DMS79 (cell line): ENCODE results near the gene STAT3.
"Not testable (repeated sequence)": the region's sequence is repeated elsewhere in the genome, so short reads cannot be mapped to it uniquely, and the experiment has no call there.

ENCODE experiments used
- DNase-seq: peaks from one replicate; lab custom pipeline; 2025; lab: John Stamatoyannopoulos, UW

Gene STAT3

GRCh38 chr17:42380935-42381334 lies 7.3 kb downstream of the STAT3 start:
- no peak for DNase-seq

GRCh38 chr17:42378959-42379594 lies 9.2 kb downstream of the STAT3 start:
- peak; percentile 15 for DNase-seq

DNA sequence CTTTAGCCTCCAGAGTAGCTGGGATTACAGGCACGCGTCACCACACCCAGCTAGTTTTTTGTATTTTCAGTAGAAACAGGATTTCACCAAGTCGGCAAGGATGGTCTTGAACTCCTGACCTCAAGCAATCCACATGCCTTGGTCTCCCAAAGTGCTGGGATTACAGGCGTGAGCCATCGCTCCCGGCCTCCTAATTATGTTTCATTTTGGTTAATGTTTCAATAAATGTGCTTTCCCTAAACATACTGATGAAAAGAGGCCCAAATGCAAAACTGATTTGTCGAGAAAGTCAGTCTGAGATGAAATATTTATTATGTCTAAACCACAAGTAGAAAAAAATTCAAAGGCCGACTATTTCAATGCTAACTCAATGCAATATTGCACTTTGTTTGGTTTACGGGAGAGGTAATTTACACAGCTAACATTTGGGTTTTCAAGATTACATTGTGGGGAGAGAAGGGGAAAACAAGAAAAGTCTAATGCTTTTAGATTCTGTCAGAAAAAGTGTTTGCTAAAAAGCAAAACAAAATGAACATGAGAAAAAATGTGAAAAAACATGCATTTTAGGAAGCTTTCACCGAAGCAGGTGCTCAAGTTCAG lies 9.8 kb downstream of the STAT3 start:
- DNase-seq = no peak

- no peak for DNase-seq
Observed at GRCh38 chr17:42373896-42374295, 14.3 kb downstream of the STAT3 start.

DNA sequence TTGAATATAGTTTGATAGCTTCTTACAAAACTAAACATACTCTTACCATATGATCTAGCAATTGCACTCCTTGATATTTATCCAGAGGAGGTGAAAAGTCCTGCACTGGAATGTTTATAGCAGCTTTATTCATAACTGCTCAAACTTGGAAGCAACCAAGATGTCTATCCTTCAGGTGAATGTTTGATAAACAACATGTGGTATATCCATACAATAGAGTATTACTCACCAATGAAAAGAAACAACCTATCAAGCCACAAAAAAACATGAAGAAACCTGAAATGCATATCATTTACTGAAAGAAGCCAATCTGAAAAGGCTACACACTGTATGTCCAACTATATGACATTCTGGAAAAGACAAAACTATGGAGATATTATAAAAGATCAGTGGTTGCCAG lies 16.1 kb downstream of the STAT3 start:
- no peak for DNase-seq

DNA sequence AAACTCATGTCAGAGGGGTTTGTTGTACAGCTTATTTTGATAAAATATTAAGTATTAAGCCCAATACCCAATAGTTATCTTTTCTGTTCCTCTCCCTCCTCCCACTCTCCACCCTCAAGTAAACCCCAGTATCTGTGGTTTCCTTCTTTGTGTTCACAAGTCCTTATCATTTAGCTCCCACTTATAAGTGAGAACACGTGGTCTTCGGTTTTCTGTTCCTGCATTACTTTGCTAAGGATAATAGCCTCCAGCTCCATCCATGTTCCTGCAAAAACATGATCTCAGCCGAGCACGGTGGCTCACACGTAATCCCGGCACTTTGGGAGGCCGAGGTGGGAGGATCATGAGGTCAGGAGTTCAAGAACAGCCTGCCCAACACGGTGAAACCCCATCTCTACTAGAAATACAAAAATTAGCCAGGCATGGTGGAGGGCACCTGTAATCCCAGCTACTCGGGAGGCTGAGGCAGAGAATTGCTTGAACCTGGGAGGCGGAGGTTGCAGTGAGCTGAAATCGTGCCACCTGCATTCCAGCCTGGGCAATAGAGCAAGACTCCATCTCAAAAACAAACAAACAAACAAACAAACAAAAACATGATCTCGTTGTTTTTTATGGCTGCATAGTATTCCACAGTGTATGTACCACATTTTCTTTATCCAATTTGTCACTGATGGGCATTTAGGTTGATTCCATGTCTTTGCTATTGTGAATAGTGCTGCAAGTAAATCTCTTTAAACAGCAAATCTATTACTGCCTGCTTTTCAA lies 19.3 kb downstream of the STAT3 start:
- DNase-seq = not testable (repeated sequence)

GRCh38 chr17:42368310-42368709 lies 19.9 kb downstream of the STAT3 start:
- not testable (repeated sequence) for DNase-seq

GRCh38 chr17:42366176-42367023 lies 21.8 kb downstream of the STAT3 start:
- DNase-seq = not testable (repeated sequence)

DNA sequence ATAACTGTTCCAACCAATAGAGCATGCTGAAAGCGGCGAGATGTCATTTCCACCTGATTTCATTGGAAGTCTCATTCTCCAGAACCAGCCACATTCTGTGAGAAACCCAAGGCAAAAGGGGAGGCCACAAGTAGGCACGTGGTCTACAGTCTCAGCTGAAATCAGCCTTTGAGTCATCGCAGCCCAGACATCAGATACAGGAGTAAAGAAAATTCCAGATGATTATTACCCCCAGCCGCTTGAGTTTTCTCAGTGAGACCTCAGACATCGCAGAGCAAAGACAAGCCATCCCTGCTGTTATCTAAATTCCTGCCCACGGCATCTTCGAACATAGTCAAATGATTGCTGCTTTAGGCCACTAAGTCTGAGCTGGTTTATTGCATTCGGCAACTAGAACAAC lies 23.1 kb downstream of the STAT3 start:
- no peak for DNase-seq

DNA sequence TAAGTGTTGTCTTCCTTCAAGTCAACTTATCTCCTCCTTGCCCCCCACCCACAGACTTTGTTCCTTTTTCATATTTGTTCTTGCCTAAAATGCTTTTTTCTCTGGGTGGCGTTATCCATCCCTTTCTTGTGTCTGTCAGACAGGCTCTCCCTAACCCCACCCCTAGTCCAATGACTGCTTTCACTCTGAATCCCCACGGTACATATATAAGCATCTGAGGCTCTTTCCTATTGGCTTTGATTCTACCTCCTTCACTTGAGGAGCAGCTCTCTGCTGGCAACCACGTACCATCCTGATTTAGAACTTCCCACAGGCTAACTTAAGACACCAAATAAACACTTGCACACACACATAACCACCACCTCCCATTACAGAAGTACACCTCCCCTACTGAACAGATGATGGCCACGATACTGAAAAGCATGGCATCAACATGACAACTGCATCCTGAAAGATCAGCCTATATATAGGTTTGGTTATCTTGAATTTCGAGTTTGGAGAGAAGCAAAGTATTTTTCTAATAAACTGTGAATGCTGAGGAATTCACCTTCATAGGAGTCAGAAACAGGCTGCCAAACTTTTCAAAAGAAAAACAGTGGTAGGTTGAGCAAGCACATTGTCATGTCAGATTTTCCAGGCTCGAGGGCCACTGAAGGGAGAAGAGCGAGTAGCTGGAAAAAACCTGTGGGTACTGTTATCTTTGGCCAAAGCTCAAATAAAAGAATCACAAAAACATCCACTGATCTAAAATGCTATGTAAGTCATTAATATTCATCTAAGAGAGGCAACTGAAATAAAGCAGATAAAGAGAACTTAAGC lies 24.3 kb downstream of the STAT3 start:
- DNase-seq = no peak

- no peak for DNase-seq
Observed at GRCh38 chr17:42363231-42363630, 25.0 kb downstream of the STAT3 start.

DNA sequence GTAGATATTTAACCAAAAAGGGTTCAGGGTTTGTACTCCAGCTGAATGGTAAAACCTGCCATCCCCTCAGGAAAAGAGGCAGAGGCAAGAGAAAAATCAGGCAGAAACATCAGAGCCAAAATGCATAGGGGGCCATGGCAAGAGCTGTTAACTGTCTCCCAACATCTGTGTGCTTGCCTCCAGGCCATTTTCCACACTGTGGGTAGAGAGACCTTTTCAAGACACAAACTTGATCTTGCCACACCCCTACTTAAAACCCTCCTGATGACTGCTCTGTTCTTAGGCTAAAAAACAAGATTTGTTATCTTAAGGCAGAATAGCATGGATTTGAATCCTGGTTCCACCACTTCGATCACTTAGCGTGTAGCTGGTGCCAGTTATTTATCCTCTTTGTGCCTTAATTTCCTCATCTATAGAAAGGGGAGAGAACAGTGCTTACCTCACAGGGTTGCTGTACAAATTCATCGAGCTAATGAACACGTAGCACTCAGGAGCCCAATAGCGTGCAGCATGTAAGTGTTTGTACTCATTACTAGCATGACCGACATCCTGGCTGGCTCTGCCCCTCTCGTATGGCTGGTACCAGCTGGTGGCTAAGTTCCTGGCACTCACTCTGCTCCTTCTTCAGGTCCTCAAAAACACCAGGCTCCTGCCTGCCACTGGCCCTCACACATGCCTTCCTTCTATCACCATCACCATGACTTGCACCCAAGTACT lies 25.8 kb downstream of the STAT3 start:
- peak; percentile 93 for DNase-seq

DNA sequence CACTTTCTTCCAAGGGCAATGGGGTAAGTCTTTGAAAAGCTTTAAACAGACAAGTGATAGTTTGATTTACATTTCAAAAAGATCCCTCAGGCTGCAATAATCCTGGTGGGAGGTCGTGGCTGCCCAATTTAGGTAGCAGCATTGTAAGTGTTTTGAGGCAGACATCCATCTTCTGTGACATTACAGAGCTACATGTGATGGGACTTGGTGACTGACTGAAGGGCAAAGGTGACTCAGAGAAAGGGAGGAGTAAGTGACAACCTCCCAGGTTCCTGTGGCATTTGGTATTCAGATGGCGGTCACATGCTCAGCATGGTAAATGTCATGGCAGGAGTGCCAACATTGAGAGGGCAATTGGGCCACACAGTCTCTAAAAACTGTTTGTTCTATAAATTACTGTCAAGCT lies 26.5 kb downstream of the STAT3 start:
- peak; percentile 49 for DNase-seq

DNA sequence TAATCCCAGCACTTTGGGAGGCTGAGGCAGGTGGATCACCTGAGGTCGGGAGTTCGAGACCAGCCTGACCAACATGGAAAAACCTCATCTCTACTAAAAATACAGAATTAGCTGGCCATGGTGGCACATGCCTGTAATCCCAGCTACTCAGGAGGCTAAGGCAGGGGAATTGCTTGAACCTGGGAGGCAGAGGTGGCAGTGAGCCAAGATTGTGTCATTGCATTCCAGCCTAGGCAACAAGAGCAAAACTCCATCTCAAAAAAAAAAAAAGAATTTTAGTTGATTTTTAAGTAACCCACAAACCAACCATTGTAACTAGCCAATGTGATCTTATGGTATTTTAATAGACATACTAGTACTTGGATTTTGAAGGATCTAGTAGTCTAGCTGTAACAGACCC lies 27.9 kb downstream of the STAT3 start:
- DNase-seq = not testable (repeated sequence)

DNA sequence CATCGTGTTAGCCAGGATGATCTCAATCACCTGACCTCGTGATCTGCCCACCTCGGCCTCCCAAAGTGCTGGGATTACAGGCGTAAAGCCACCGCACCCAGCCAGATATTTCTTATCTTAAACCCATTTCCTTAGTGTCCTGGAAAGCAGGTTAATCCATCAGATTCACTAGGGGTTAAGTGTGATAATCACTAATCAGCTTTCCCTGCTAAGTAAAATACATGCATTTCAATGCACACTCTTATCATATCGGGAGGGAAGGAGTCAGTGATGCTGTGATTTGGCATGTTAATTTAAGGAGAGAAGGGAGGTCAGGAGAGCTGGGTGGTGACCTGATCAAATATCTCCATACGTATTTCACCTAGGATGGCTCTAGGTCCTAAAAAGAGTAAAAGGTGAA lies 29.1 kb downstream of the STAT3 start:
- DNase-seq = no peak

- no peak for DNase-seq
Observed at GRCh38 chr17:42358434-42358833, 29.8 kb downstream of the STAT3 start.

DNA sequence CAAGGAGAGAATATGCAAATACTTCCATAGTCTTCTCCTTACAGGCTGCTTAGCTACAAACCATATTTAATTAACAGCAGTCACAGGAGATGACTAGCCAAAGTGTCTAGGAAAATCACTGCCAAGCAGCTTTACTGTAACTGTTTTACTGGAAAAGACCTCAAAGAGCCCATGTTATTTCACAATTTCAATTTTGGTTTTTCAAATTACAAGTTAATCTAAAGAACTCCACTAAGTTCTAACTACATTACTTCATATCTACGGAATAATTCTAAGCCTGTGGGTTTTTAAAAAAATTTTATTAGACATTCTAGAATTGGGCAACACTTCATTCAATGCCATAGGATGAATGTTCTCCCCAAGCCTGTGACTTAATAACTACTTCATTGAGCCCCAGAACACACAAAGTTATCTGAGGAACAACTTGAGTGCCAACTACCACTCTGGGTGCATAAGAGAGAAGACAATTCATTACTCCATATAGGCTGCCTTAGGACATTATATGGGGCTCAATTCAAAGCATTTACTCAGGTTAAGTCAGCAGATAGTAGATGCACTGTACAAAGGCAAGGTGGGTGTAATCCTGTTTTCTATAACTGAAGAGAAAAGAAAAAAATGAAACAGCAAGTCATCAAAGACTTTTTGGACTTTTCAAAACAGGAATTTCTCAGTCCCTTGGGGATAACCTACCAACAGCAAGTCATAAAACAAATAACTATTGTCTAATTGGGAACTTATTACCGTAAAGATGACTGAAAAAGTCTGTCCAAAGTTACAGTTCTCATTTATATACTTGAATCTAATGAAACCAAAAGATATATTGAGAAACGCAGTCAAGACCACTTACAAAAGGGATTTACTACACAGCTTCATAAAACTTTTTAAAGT lies 33.0 kb downstream of the STAT3 start:
- no peak for DNase-seq

DNA sequence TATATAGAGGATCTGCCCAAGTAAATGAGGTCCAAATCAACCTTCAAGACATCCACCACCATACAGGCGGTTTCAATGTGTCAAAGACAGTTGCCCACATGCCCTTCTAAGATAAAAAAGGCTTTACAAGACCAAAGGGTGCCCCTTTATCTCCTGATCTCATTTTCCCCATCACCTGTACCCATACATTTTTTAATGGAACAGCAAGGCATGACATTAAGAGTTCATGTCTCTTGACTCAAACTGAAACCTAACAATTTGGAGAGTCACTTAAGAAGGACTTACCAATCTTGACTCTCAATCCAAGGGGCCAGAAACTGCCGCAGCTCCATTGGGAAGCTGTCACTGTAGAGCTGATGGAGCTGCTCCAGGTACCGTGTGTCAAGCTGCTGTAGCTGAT lies 40.1 kb downstream of the STAT3 start:
- DNase-seq = no peak

GRCh38 chr17:42347606-42348005 lies 40.6 kb downstream of the STAT3 start:
- no peak for DNase-seq

- no peak for DNase-seq
Observed at GRCh38 chr17:42347198-42347597, 41.0 kb downstream of the STAT3 start.
